NCI-H2171 treated with DMSO at 0.1 percent for 48 hours (cell line): ENCODE measurements around the gene POFUT2.

Source experiments
- DNase-seq: peaks from one replicate; lab custom pipeline; 2025; lab: John Stamatoyannopoulos, UW

The POFUT2 gene

GRCh38 chr21:45262616-45263015, 25.1 kb downstream of the POFUT2 start:
- DNase-seq = no peak

GRCh38 chr21:45262041-45262581, 25.6 kb downstream of the POFUT2 start:
- DNase-seq = no peak

- DNase-seq = no peak
Observed at GRCh38 chr21:45261093-45261492, 26.6 kb downstream of the POFUT2 start.

GRCh38 chr21:45260191-45260825, 27.4 kb downstream of the POFUT2 start:
- DNase-seq = no peak

- peak; percentile 93 for DNase-seq
Observed at GRCh38 chr21:45259206-45259840, 28.4 kb downstream of the POFUT2 start.

- no peak for DNase-seq
Observed at GRCh38 chr21:45258466-45258865, 29.2 kb downstream of the POFUT2 start.

- no peak for DNase-seq
Observed at GRCh38 chr21:45257673-45258341, 29.9 kb downstream of the POFUT2 start.

- no peak for DNase-seq
Observed at GRCh38 chr21:45256912-45257672, 30.6 kb downstream of the POFUT2 start.

- DNase-seq = no peak
Observed at GRCh38 chr21:45256021-45256911, 31.4 kb downstream of the POFUT2 start.

GRCh38 chr21:45255381-45256020, 32.2 kb downstream of the POFUT2 start:
- peak; percentile 77 for DNase-seq

- DNase-seq = no peak
Observed at GRCh38 chr21:45254460-45254930, 33.2 kb downstream of the POFUT2 start.

GRCh38 chr21:45253633-45254459, 33.8 kb downstream of the POFUT2 start:
- no peak for DNase-seq

- peak; percentile 10 for DNase-seq
Observed at GRCh38 chr21:45253180-45253579, 34.5 kb downstream of the POFUT2 start.

GRCh38 chr21:45252448-45252925, 35.2 kb downstream of the POFUT2 start:
- DNase-seq = no peak

- no peak for DNase-seq
Observed at GRCh38 chr21:45251635-45252447, 35.9 kb downstream of the POFUT2 start.

GRCh38 chr21:45250914-45251634, 36.6 kb downstream of the POFUT2 start:
- no peak for DNase-seq

- no peak for DNase-seq
Observed at GRCh38 chr21:45250272-45250671, 37.4 kb downstream of the POFUT2 start.

- DNase-seq = no peak
Observed at GRCh38 chr21:45249626-45250025, 38.1 kb downstream of the POFUT2 start.
